Endodermal cell (in vitro differentiated cells): Measurements from ENCODE around the gene CEP44. TPM values are rescaled to one million over a fixed set of nuclear protein-coding genes. Genes with fewer than 3 reads are reported as not detected.

Experiments
- DNase-seq: peaks from one replicate; pipeline ENCODE4 v3.0.0-alpha.2; 2017
- H3K27ac ChIP-seq: 2 replicates; pipeline ENCODE4 v1.5.1; 2013; ENCODE audit warnings: mild to moderate bottlenecking, low read depth, low read length, moderate library complexity
- H3K27me3 ChIP-seq: 2 replicates; pipeline ENCODE4 v1.6.1; 2013; ENCODE audit warnings: mild to moderate bottlenecking, low read length, moderate library complexity; ENCODE audit not compliant: insufficient read depth, control insufficient read depth, poor library complexity, severe bottlenecking
- H3K36me3 ChIP-seq: 2 replicates; pipeline ENCODE4 v1.7.0; 2013; ENCODE audit warnings: mild to moderate bottlenecking, low read length, moderate library complexity; ENCODE audit not compliant: control insufficient read depth, insufficient read depth
- H3K4me1 ChIP-seq: one replicate; pipeline ENCODE4 v1.7.0; 2013; ENCODE audit warnings: low read length; ENCODE audit not compliant: control insufficient read depth, insufficient read depth
- H3K4me3 ChIP-seq: 2 replicates; pipeline ENCODE4 v1.5.1; 2013; ENCODE audit warnings: mild to moderate bottlenecking, low read length, moderate library complexity
- H3K9ac ChIP-seq: 2 replicates; pipeline ENCODE4 v1.6.1; 2013; ENCODE audit warnings: mild to moderate bottlenecking, low read length, moderate library complexity; ENCODE audit not compliant: poor library complexity, severe bottlenecking; ENCODE audit errors: extremely low read depth
- H3K9me3 ChIP-seq: 2 replicates; pipeline ENCODE4 v1.6.1; 2013; ENCODE audit warnings: mild to moderate bottlenecking, low read length, moderate library complexity; ENCODE audit not compliant: control insufficient read depth
- H3K27ac Mint-ChIP-seq: 2 replicates; pipeline ENCODE4 v1.8.0; 2020; ENCODE audit warnings: mixed read lengths
- H3K27me3 Mint-ChIP-seq: 2 replicates; pipeline ENCODE4 v1.8.0; 2021; ENCODE audit warnings: mild to moderate bottlenecking, mixed read lengths; ENCODE audit not compliant: insufficient read depth
- H3K36me3 Mint-ChIP-seq: 2 replicates; pipeline ENCODE4 v1.8.0; 2020; ENCODE audit warnings: low read depth, mixed read lengths
- H3K4me1 Mint-ChIP-seq: 2 replicates; pipeline ENCODE4 v1.8.0; 2020; ENCODE audit warnings: mixed read lengths
- H3K4me3 Mint-ChIP-seq: 2 replicates; pipeline ENCODE4 v1.8.0; 2020; ENCODE audit warnings: mild to moderate bottlenecking, moderate library complexity, mixed read lengths
- H3K9me3 Mint-ChIP-seq: 2 replicates; pipeline ENCODE4 v1.8.0; 2020; ENCODE audit warnings: mild to moderate bottlenecking, mixed read lengths
- WGBS, 2 experiments: methylation state at CpG; one replicate each; pipeline versions ENCODE4 v1.1.5 to v1.1.7; 2013; ENCODE audit warnings: missing lambda C conversion rate in 2 of 2, mixed read lengths in 1 of 2; ENCODE audit not compliant: insufficient coverage in 1 of 2, insufficient read length in 1 of 2; 5-methylcytosine and 5-hydroxymethylcytosine counted together
- total RNA-seq, 2 donors: library from RNA; stranded (reverse); fragmentation: NEBNext Ultra II Directional in 1 of 2; extraction: Animal tissue kit (Norgen Biotek cat#: 25700) in 1 of 2; gene quantifications; 2 replicates in 1 of 2; 3 replicates in 1 of 2; pipeline ENCODE4 v1.2.1, GENCODE V29; 2021
- TF ChIP-seq, protein P1 (sequence below): fragments of 200-600 bp; sonication (generic); conservative IDR thresholded peaks from 2 replicates; pipeline ENCODE4 v1.5.0; 2021; ENCODE audit warnings: antibody characterized with exemption, mild to moderate bottlenecking

CEP44 gene
- total RNA-seq, 2 donors from 2014 or later, result 21.5 to 24.9 TPM

DNA sequence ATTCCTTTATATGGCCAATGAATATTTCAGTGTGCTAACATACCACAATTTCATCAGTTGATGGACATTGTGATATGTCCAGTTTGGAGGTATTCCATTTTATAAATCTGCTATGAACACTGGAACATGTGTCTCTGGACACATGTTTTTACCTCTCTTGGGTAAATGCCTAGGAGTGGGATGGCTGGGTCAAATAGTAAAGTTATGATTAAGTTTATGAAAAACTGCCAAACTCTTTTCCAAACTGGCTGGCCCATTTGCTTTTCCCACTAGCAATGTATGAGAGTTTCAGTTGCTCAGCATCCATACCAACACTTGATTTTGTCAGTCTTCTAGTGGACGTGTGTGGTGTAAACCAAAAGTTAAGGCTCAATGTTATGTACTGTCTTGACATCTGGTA, 40.5 kb downstream of the CEP44 start:
- Histone ChIP-seq H3K27ac (no peak overlapping the region), H3K9me3 (no peaks in the 10 kb centered on the region), H3K36me3 (no peaks in the 10 kb centered on the region), H3K9ac (no peak overlapping the region), H3K27me3 (no peaks in the 10 kb centered on the region), H3K4me3 (no peak overlapping the region), H3K4me1 (no peaks in the 10 kb centered on the region)
- no peak overlapping the region for H3K4me3 Mint-ChIP-seq
- H3K36me3 Mint-ChIP-seq, result no peaks in the 10 kb centered on the region
- H3K27me3 Mint-ChIP-seq, result no peaks in the 10 kb centered on the region
- peaks cover 5% of the 10 kb centered on the region for H3K4me1 Mint-ChIP-seq
- TF ChIP-seq, protein P1, sequence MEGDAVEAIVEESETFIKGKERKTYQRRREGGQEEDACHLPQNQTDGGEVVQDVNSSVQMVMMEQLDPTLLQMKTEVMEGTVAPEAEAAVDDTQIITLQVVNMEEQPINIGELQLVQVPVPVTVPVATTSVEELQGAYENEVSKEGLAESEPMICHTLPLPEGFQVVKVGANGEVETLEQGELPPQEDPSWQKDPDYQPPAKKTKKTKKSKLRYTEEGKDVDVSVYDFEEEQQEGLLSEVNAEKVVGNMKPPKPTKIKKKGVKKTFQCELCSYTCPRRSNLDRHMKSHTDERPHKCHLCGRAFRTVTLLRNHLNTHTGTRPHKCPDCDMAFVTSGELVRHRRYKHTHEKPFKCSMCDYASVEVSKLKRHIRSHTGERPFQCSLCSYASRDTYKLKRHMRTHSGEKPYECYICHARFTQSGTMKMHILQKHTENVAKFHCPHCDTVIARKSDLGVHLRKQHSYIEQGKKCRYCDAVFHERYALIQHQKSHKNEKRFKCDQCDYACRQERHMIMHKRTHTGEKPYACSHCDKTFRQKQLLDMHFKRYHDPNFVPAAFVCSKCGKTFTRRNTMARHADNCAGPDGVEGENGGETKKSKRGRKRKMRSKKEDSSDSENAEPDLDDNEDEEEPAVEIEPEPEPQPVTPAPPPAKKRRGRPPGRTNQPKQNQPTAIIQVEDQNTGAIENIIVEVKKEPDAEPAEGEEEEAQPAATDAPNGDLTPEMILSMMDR, result no peak
- DNase-seq, result no peak
- WGBS, 2 experiments, result 100% methylated on average over 1 of the region's 1 CpG; no CpG with 5 or more reads in 1 of the 2 experiments
- no peak overlapping the region for H3K27ac Mint-ChIP-seq
- no peaks in the 10 kb centered on the region for H3K9me3 Mint-ChIP-seq

DNA sequence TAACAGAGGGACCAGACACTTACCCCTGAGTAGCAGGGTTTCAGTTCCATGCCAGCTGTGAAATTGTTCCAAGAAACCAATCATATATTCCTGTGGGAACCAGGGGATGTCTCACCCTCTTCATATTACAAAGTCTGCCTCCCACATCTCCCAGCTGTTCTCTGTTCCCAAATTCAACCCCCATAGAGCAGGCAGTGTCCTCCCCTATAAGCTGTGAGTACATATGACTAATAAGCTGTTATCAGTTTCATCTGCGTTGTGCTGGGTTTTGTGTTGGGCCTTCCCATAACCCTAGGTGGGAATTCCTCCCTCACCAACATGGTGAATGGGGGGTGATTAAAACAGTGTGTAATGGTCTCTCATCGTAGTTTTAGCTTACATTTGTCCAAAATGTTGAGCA, 41.0 kb downstream of the CEP44 start:
- DNase-seq, result no peak
- Histone ChIP-seq H3K9me3 (no peaks in the 10 kb centered on the region), H3K4me3 (no peak overlapping the region), H3K27me3 (no peaks in the 10 kb centered on the region), H3K27ac (no peak overlapping the region), H3K9ac (no peak overlapping the region), H3K4me1 (no peaks in the 10 kb centered on the region), H3K36me3 (no peaks in the 10 kb centered on the region)
- Mint-ChIP-seq H3K27me3 (no peaks in the 10 kb centered on the region), H3K4me1 (peaks cover 5% of the 10 kb centered on the region), H3K36me3 (no peaks in the 10 kb centered on the region), H3K27ac (no peak overlapping the region), H3K4me3 (no peak overlapping the region), H3K9me3 (no peaks in the 10 kb centered on the region)
- 79% methylated on average over 2 of the region's 2 CpGs; no CpG with 5 or more reads in 1 of the 2 experiments for WGBS, 2 experiments
- TF ChIP-seq, protein P1, result no peak

DNA sequence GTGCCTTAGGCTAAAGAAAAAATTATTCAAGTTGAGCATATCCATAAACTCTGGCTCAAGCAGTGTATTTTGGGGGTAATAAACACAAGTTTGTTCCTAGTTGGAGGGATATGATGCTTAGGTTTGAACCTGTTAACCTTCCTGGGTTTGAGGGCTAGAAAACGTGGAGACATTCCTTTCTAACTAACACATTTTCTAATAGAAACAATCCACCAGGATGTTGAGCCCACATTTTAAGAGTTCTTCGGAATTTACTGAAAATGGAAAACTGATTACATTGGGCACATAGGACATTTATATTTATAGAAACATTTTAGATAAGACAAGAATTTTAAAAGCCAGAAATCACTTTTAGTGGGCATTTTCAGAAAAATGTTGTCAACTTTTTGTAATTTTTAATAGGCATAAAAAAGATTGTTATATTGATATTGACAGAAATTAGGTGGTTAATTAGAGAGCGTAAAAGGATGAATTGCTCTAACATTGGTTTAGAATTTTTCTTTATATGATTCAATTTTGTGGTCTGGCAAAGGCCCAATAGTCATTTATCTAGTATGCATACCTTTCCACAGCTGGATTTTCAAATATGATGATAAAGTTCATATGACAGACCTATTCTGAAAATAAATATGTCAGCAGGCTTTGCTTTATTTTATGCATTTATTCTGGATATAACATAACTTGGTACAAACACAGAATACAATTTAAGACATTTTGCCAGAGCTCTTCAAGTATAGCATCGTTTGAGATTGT, 49.2 kb downstream of the CEP44 start:
- Mint-ChIP-seq H3K4me3 (no peak overlapping the region), H3K27ac (no peak overlapping the region), H3K36me3 (no peaks in the 10 kb centered on the region), H3K4me1 (no peaks in the 10 kb centered on the region), H3K27me3 (no peaks in the 10 kb centered on the region), H3K9me3 (no peaks in the 10 kb centered on the region)
- Histone ChIP-seq H3K27me3 (no peaks in the 10 kb centered on the region), H3K9me3 (no peaks in the 10 kb centered on the region), H3K9ac (no peak overlapping the region), H3K27ac (no peak overlapping the region), H3K4me1 (no peaks in the 10 kb centered on the region), H3K4me3 (no peak overlapping the region), H3K36me3 (no peaks in the 10 kb centered on the region)
- no peak for DNase-seq
- TF ChIP-seq, protein P1, result no peak
- WGBS, 2 experiments, result 96 to 100% methylated on average over 1 to 4 of the region's 4 CpGs
